Transverse colon (tissue), 4 donors: Measurements from ENCODE around the gene ATG5. TPM values are rescaled to one million over a fixed set of nuclear protein-coding genes. Genes with fewer than 3 reads are reported as not detected.

Experiments used
- DNase-seq: peaks from one replicate; pipeline ENCODE4 v3.0.0-alpha.2; 2019
- H3K27ac ChIP-seq, 4 donors: fragments of 200-600 bp; sonication (generic); 2 replicates each; pipeline ENCODE4 v1.5.1; 2016 to 2018; ENCODE audit warnings: inconsistent platforms in 4 of 4
- H3K27me3 ChIP-seq: fragments of 200-600 bp; sonication (generic); 2 replicates; pipeline ENCODE4 v1.5.1; 2017; ENCODE audit warnings: inconsistent platforms
- H3K36me3 ChIP-seq, 4 donors: fragments of 200-600 bp; sonication (generic); 2 replicates each; pipeline ENCODE4 v1.5.1; 2017 to 2019; ENCODE audit warnings: inconsistent platforms in 4 of 4
- H3K4me1 ChIP-seq, 4 donors: fragments of 200-600 bp; sonication (generic); 2 replicates each; pipeline ENCODE4 v1.5.1; 2017 to 2020; ENCODE audit warnings: inconsistent platforms in 4 of 4
- H3K4me3 ChIP-seq, 4 donors: fragments of 200-600 bp; sonication (generic); 1 replicate in 1 of 4; 2 replicates in 3 of 4; pipeline versions ENCODE4 v1.5.1 to v1.6.1; 2017 to 2019; ENCODE audit warnings: inconsistent platforms in 4 of 4
- H3K9me3 ChIP-seq, 2 donors: fragments of 200-600 bp; sonication (generic); 2 replicates each; pipeline ENCODE4 v1.5.1; 2017 to 2019; ENCODE audit warnings: inconsistent platforms in 2 of 2
- CTCF ChIP-seq, 5 experiments: fragments of 200-600 bp in 3 of 5; fragments of 450-650 bp in 2 of 5; sonication (generic) in 3 of 5; IDR thresholded peaks; 1 replicate in 2 of 5; 2 replicates in 3 of 5; pipeline ENCODE4 v1.5.1; 2016 to 2017; ENCODE audit warnings: antibody characterized with exemption in 5 of 5, inconsistent platforms in 3 of 5, mild to moderate bottlenecking in 2 of 5, moderate library complexity in 1 of 5
- EP300 ChIP-seq: sonication (generic); formaldehyde crosslinking; IDR thresholded peaks from one replicate; pipeline ENCODE4 v1.6.1; 2017; ENCODE audit warnings: antibody characterized with exemption, low read depth
- POLR2A ChIP-seq: fragments of 450-650 bp; IDR thresholded peaks from one replicate; pipeline ENCODE4 v1.6.1; 2016; ENCODE audit warnings: antibody characterized with exemption, mild to moderate bottlenecking, moderate library complexity
- POLR2AphosphoS5 ChIP-seq, 3 donors: sonication (generic); formaldehyde crosslinking; IDR thresholded peaks; one replicate each; pipeline ENCODE4 v1.6.1; 2016; ENCODE audit warnings: antibody characterized with exemption in 3 of 3
- WGBS, 2 donors: methylation state at CpG; one replicate each; pipeline ENCODE4 v1.1.5; 2018; ENCODE audit warnings: low coverage in 1 of 2; 5-methylcytosine and 5-hydroxymethylcytosine counted together
- in situ Hi-C, 4 donors: fragments of 200-750 bp; cut with MboI; loops; one replicate each; pipeline versions ENCODE4 v1.15.0 to v1.15.1; 2017; ENCODE audit warnings: low sequenced_read_pairs in 3 of 4, low pct_ligation_motif_present in 1 of 4, low pct_unique_long_range_greater_than_20kb in 1 of 4
- intact Hi-C: fragments of 100-400 bp; cut with DNase I; formaldehyde crosslinking; loops from one replicate; pipeline ENCODE4 v1.15.1; 2023; ENCODE audit warnings: low total_unique reads
- total RNA-seq, 4 donors: library from RNA; depleted of rRNA; stranded (reverse); fragments of >200 nt; gene quantifications; one replicate each; pipeline ENCODE4 v1.1.0, GENCODE V29; 2016

The ATG5 gene
- total RNA-seq, 4 donors from 2014 or later = 21.7 to 56.4 (median 44.9) TPM

- Histone ChIP-seq H3K9me3 (no peaks in the 10 kb centered on the region), H3K36me3 (no peaks in the 10 kb centered on the region), H3K4me3 (no peak overlapping the region), H3K27ac (no peak overlapping the region), H3K27me3 (no peaks in the 10 kb centered on the region), H3K4me1 (peaks cover 0 to 10% (median 2%) of the 10 kb centered on the region in 4 donors)
- WGBS, 2 donors = 72 to 81% methylated on average over 2 of the region's 2 CpGs
- in situ Hi-C loops (no loop called here), intact Hi-C loops (no loop called here)
- TF ChIP-seq POLR2A (no peak), CTCF (IDR thresholded peaks at IDR 0.05) (no peak), POLR2AphosphoS5 (IDR thresholded peaks at IDR 0.05) (no peak), EP300 (no peak)
- DNase-seq = no peak
Measured at GRCh38 chr6:106186714-106187113, 138.8 kb downstream of the ATG5 start.

GRCh38 chr6:106186172-106186571, 139.4 kb downstream of the ATG5 start:
- no peaks in the 10 kb centered on the region for H3K36me3 ChIP-seq
- DNase-seq = no peak
- peaks cover 0 to 10% (median 2%) of the 10 kb centered on the region in 4 donors for H3K4me1 ChIP-seq
- in situ Hi-C loops = no loop called here
- H3K4me3 ChIP-seq = no peak overlapping the region
- H3K27me3 ChIP-seq = no peaks in the 10 kb centered on the region
- H3K27ac ChIP-seq = no peak overlapping the region
- no peak for TF ChIP-seq CTCF (IDR thresholded peaks at IDR 0.05)
- TF ChIP-seq POLR2A = no peak
- no peak for TF ChIP-seq POLR2AphosphoS5 (IDR thresholded peaks at IDR 0.05)
- no peak for TF ChIP-seq EP300
- no peaks in the 10 kb centered on the region for H3K9me3 ChIP-seq
- WGBS, 2 donors = 88 to 95% methylated on average over 2 to 3 of the region's 3 CpGs
- intact Hi-C loops = no loop called here

GRCh38 chr6:106185615-106186014, 139.9 kb downstream of the ATG5 start:
- intact Hi-C loops (no loop called here), in situ Hi-C loops (no loop called here)
- Histone ChIP-seq H3K27me3 (no peaks in the 10 kb centered on the region), H3K4me1 (peaks cover 0 to 10% (median 4%) of the 10 kb centered on the region in 4 donors), H3K4me3 (no peak overlapping the region), H3K36me3 (no peaks in the 10 kb centered on the region), H3K9me3 (no peaks in the 10 kb centered on the region), H3K27ac (no peak overlapping the region)
- 85 to 92% methylated on average over 2 of the region's 2 CpGs for WGBS, 2 donors
- TF ChIP-seq POLR2AphosphoS5 (IDR thresholded peaks at IDR 0.05) = no peak
- no peak for TF ChIP-seq CTCF (IDR thresholded peaks at IDR 0.05)
- TF ChIP-seq POLR2A = no peak
- TF ChIP-seq EP300 = no peak
- DNase-seq = no peak

- no peak for DNase-seq
- no peaks in the 10 kb centered on the region for H3K27me3 ChIP-seq
- intact Hi-C loops (no loop called here), in situ Hi-C loops (no loop called here)
- H3K27ac ChIP-seq = no peak overlapping the region
- 71 to 83% methylated on average over 3 of the region's 3 CpGs for WGBS, 2 donors
- no peaks in the 10 kb centered on the region for H3K9me3 ChIP-seq
- H3K36me3 ChIP-seq = no peaks in the 10 kb centered on the region
- peaks cover 0 to 17% (median 11%) of the 10 kb centered on the region in 4 donors for H3K4me1 ChIP-seq
- TF ChIP-seq POLR2AphosphoS5 (IDR thresholded peaks at IDR 0.05) (no peak), CTCF (IDR thresholded peaks at IDR 0.05) (no peak), EP300 (no peak)
- no peak overlapping the region for H3K4me3 ChIP-seq
Measured at GRCh38 chr6:106184629-106185028, 140.9 kb downstream of the ATG5 start.
